H9 (cell line): ENCODE results near the gene YDJC. TPM values are rescaled to one million over a fixed set of nuclear protein-coding genes. Genes with fewer than 3 reads are reported as not detected.

Experiments
- DNase-seq: peaks from one replicate; pipeline ENCODE4 v3.0.0-alpha.2; 2017
- H2AFZ ChIP-seq: one replicate; pipeline ENCODE4 v1.6.1; 2013; ENCODE audit warnings: mild to moderate bottlenecking, low read length, control low read depth, moderate library complexity
- H2AK5ac ChIP-seq: 2 replicates; pipeline ENCODE4 v1.6.1; 2013; ENCODE audit warnings: low read length, control low read depth, mixed read lengths; ENCODE audit not compliant: insufficient read length
- H2BK120ac ChIP-seq: one replicate; pipeline ENCODE4 v1.6.1; 2013; ENCODE audit warnings: low read depth, mild to moderate bottlenecking, low read length, control low read depth, inconsistent platforms; ENCODE audit not compliant: poor library complexity, severe bottlenecking
- H2BK12ac ChIP-seq: 2 replicates; pipeline ENCODE4 v1.6.1; 2013; ENCODE audit warnings: low read length, control low read depth, mixed read lengths, low read depth; ENCODE audit not compliant: insufficient read length
- H2BK15ac ChIP-seq: 2 replicates; pipeline ENCODE4 v1.6.1; 2013; ENCODE audit warnings: low read depth, low read length, control low read depth
- H2BK20ac ChIP-seq: one replicate; pipeline ENCODE4 v1.6.1; 2013; ENCODE audit warnings: low read depth, mild to moderate bottlenecking, low read length, control low read depth, inconsistent platforms; ENCODE audit not compliant: poor library complexity, severe bottlenecking
- H2BK5ac ChIP-seq: 2 replicates; pipeline ENCODE4 v1.6.1; 2013; ENCODE audit warnings: low read length, control low read depth, mixed read lengths; ENCODE audit not compliant: insufficient read length
- H3K14ac ChIP-seq: 2 replicates; pipeline ENCODE4 v1.6.1; 2013; ENCODE audit warnings: low read length, control low read depth; ENCODE audit not compliant: insufficient read depth
- H3K18ac ChIP-seq: 2 replicates; pipeline ENCODE4 v1.6.1; 2013; ENCODE audit warnings: low read depth, mild to moderate bottlenecking, mixed read lengths, low read length, control low read depth; ENCODE audit not compliant: insufficient read length
- H3K23ac ChIP-seq: 2 replicates; pipeline ENCODE4 v1.6.1; 2013; ENCODE audit warnings: low read length, control low read depth, mixed read lengths, low read depth; ENCODE audit not compliant: insufficient read length
- H3K23me2 ChIP-seq: 2 replicates; pipeline ENCODE4 v1.6.1; 2013; ENCODE audit warnings: low read depth, mild to moderate bottlenecking, mixed read lengths, low read length, control low read depth; ENCODE audit not compliant: insufficient read length, poor library complexity, severe bottlenecking
- H3K27ac ChIP-seq: 2 replicates; pipeline ENCODE4 v1.5.1; 2013; ENCODE audit warnings: low read length, control low read depth, mixed read lengths, low read depth; ENCODE audit not compliant: insufficient read length
- H3K27me3 ChIP-seq: 2 replicates; pipeline ENCODE4 v1.6.1; 2013; ENCODE audit warnings: low read length, control low read depth, inconsistent platforms; ENCODE audit not compliant: insufficient read depth
- H3K4ac ChIP-seq: 2 replicates; pipeline ENCODE4 v1.6.1; 2013; ENCODE audit warnings: low read depth, mild to moderate bottlenecking, control low read depth, inconsistent platforms, low read length, moderate library complexity
- H3K4me1 ChIP-seq: 2 replicates; pipeline ENCODE4 v1.6.1; 2013; ENCODE audit warnings: low read length, control low read depth, inconsistent platforms; ENCODE audit not compliant: insufficient read depth
- H3K4me2 ChIP-seq: 2 replicates; pipeline ENCODE4 v1.6.1; 2013; ENCODE audit warnings: low read length, control low read depth, mixed read lengths; ENCODE audit not compliant: insufficient read length, insufficient read depth
- H3K56ac ChIP-seq: 2 replicates; pipeline ENCODE4 v1.6.1; 2013; ENCODE audit warnings: low read depth, mild to moderate bottlenecking, mixed read lengths, low read length, control low read depth; ENCODE audit not compliant: insufficient read length
- H3K79me1 ChIP-seq: 2 replicates; pipeline ENCODE4 v1.6.1; 2013; ENCODE audit warnings: low read depth, mild to moderate bottlenecking, moderate library complexity, low read length, control low read depth, inconsistent platforms; ENCODE audit not compliant: insufficient read depth, poor library complexity, severe bottlenecking
- H3K79me2 ChIP-seq: 2 replicates; pipeline ENCODE4 v1.6.1; 2013; ENCODE audit warnings: low read length, control low read depth, inconsistent platforms; ENCODE audit not compliant: insufficient read depth
- H3K9ac ChIP-seq: 2 replicates; pipeline ENCODE4 v1.6.1; 2013; ENCODE audit warnings: low read length, control low read depth, mixed read lengths; ENCODE audit not compliant: insufficient read length; ENCODE audit errors: extremely low read depth
- H3K9me3 ChIP-seq: one replicate; pipeline ENCODE4 v1.6.1; 2013; ENCODE audit warnings: low read depth, low read length, inconsistent platforms; ENCODE audit not compliant: control insufficient read depth
- H3T11ph ChIP-seq: one replicate; pipeline ENCODE4 v1.6.1; 2013; ENCODE audit warnings: mild to moderate bottlenecking, low read length, control low read depth, inconsistent platforms
- H4K20me1 ChIP-seq: one replicate; pipeline ENCODE4 v1.6.1; 2013; ENCODE audit not compliant: control insufficient read depth, insufficient read length, insufficient read depth
- H4K5ac ChIP-seq: 2 replicates; pipeline ENCODE4 v1.6.1; 2013; ENCODE audit warnings: low read depth, mild to moderate bottlenecking, mixed read lengths, low read length, control low read depth; ENCODE audit not compliant: insufficient read length
- H4K8ac ChIP-seq: replicated peaks from 2 replicates; pipeline ENCODE4 v1.6.1; 2013; ENCODE audit warnings: low read length, control low read depth, mixed read lengths, low read depth; ENCODE audit not compliant: insufficient read length
- H4K91ac ChIP-seq: 2 replicates; pipeline ENCODE4 v1.6.1; 2013; ENCODE audit warnings: low read depth, mild to moderate bottlenecking, moderate library complexity, mixed read lengths, low read length, control low read depth; ENCODE audit not compliant: insufficient read length
- H3K27ac Mint-ChIP-seq, 3 experiments: 2 replicates in 2 of 3; 3 replicates in 1 of 3; pipeline ENCODE4 v1.8.0; 2020 to 2021; ENCODE audit warnings: mixed read lengths in 3 of 3, mild to moderate bottlenecking in 1 of 3, moderate library complexity in 1 of 3
- H3K27me3 Mint-ChIP-seq: 2 replicates; pipeline ENCODE4 v1.8.0; 2021; ENCODE audit warnings: low read depth, mild to moderate bottlenecking, moderate library complexity, mixed read lengths
- H3K36me3 Mint-ChIP-seq, 3 experiments: 2 replicates in 2 of 3; 3 replicates in 1 of 3; pipeline ENCODE4 v1.8.0; 2020 to 2021; ENCODE audit warnings: low read depth in 3 of 3, mixed read lengths in 3 of 3; ENCODE audit not compliant: insufficient read depth in 1 of 3
- H3K4me1 Mint-ChIP-seq, 2 experiments: 2 replicates each; pipeline ENCODE4 v1.8.0; 2020; ENCODE audit warnings: mixed read lengths in 2 of 2
- H3K4me3 Mint-ChIP-seq, 2 experiments: 2 replicates in 1 of 2; 3 replicates in 1 of 2; pipeline ENCODE4 v1.8.0; 2020 to 2021; ENCODE audit warnings: mild to moderate bottlenecking in 2 of 2, mixed read lengths in 2 of 2, moderate library complexity in 1 of 2
- H3K9me3 Mint-ChIP-seq, 2 experiments: 2 replicates in 1 of 2; 3 replicates in 1 of 2; pipeline ENCODE4 v1.8.0; 2020; ENCODE audit warnings: mild to moderate bottlenecking in 2 of 2, mixed read lengths in 2 of 2, moderate library complexity in 1 of 2
- WGBS: extraction: QIAGEN DNeasy Blood & Tissue Kit; methylation state at CpG from one replicate; pipeline ENCODE4 v1.1.7; 2013; ENCODE audit warnings: missing lambda C conversion rate, low lambda C conversion rate, mixed read lengths; ENCODE audit not compliant: insufficient read length; ENCODE audit errors: extremely low coverage; 5-methylcytosine and 5-hydroxymethylcytosine counted together
- total RNA-seq: library from RNA; stranded (reverse); gene quantifications from 2 replicates; pipeline ENCODE4 v1.2.1, GENCODE V29; 2021
- TF ChIP-seq, protein P1 (sequence below): fragments of 200-600 bp; sonication (generic); conservative IDR thresholded peaks from 3 replicates; pipeline ENCODE4 v1.8.0; 2021; ENCODE audit warnings: antibody characterized with exemption, mild to moderate bottlenecking

Gene YDJC
- total RNA-seq, 1 experiment from 2014 or later: 30.2 TPM

DNA sequence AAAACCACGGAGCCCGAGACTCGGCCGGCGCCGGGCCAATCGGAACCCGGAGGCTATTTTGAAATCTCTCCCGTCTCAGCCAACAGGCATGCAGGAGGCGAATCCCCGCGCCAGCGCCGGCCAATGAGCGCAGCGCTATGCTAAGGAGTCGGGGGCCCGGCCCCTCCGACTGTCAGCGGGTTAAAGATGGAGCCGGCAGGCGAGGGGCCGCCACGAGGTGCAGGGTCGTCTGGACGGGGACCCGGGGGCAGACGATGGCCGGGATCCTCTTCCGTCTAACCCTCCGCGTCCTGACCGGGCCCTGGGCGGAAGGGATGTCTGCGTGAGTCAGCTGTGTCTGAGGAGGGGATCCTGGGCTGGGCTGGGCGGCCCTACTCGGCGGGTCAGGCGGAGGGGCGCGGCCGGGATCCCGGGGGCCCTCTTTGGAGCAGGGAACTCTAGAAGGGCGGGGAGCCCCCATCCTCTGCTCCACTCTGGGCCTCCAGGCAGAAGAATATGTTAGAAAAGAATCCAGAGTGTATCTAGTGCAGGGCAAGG lies 22.3 kb upstream of the YDJC start:
- Histone ChIP-seq H4K91ac (no peak overlapping the region), H4K5ac (no peak overlapping the region)

More for the DNA sequence above, 22.3 kb upstream of the YDJC start:
- Histone ChIP-seq H3K79me1 (no peaks in the 10 kb centered on the region), H4K20me1 (no peaks in the 10 kb centered on the region), H2BK20ac (no peak overlapping the region), H3K4me2 (peak overlapping the region; percentile 86), H3T11ph (no peak overlapping the region), H3K4me1 (peaks cover 4% of the 10 kb centered on the region; the same call in 1 of the 2 replicates), H3K23ac (no peak overlapping the region), H3K27me3 (no peaks in the 10 kb centered on the region), H3K9ac (peak overlapping the region; percentile 20), H2BK5ac (no peak overlapping the region), H2AK5ac (no peak overlapping the region), H4K8ac (no peak overlapping the region), H3K4ac (no peak overlapping the region), H3K27ac (no peak overlapping the region), H2BK15ac (no peak overlapping the region), H3K79me2 (no peaks in the 10 kb centered on the region), H2AFZ (no peak overlapping the region), H3K56ac (no peak overlapping the region), H3K23me2 (peaks cover 18% of the 10 kb centered on the region), H2BK120ac (no peak overlapping the region), H3K9me3 (no peaks in the 10 kb centered on the region), H2BK12ac (no peak overlapping the region), H3K14ac (peak overlapping the region; percentile 74; the same call in 1 of the 2 replicates), H3K18ac (peak overlapping the region; percentile 74)
- WGBS: no CpG with 5 or more reads among the region's 44 CpGs
- H3K27ac Mint-ChIP-seq: peak overlapping the region in 1 of 3 experiments; percentile 96; a peak in 4 of 7 replicates
- H3K27me3 Mint-ChIP-seq: no peaks in the 10 kb centered on the region
- TF ChIP-seq, protein P1, sequence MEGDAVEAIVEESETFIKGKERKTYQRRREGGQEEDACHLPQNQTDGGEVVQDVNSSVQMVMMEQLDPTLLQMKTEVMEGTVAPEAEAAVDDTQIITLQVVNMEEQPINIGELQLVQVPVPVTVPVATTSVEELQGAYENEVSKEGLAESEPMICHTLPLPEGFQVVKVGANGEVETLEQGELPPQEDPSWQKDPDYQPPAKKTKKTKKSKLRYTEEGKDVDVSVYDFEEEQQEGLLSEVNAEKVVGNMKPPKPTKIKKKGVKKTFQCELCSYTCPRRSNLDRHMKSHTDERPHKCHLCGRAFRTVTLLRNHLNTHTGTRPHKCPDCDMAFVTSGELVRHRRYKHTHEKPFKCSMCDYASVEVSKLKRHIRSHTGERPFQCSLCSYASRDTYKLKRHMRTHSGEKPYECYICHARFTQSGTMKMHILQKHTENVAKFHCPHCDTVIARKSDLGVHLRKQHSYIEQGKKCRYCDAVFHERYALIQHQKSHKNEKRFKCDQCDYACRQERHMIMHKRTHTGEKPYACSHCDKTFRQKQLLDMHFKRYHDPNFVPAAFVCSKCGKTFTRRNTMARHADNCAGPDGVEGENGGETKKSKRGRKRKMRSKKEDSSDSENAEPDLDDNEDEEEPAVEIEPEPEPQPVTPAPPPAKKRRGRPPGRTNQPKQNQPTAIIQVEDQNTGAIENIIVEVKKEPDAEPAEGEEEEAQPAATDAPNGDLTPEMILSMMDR: no peak
- DNase-seq: peak; percentile 92
- H3K36me3 Mint-ChIP-seq: peaks cover 11 to 29% (median 16%) of the 10 kb centered on the region in 3 experiments; a peak in 6 of 7 replicates
- no peaks in the 10 kb centered on the region for H3K9me3 Mint-ChIP-seq
- H3K4me1 Mint-ChIP-seq: peaks cover 25 to 26% of the 10 kb centered on the region in 2 experiments
- H3K4me3 Mint-ChIP-seq: peak overlapping the region; percentile 84 to 92
